Stimulated activated CD4-positive, alpha-beta T cell treated with anti-CD3 and anti-CD28 coated beads, TNF-alpha, amount 100 ng/mL, for 1 hour (primary cell): ENCODE data around the gene RNASE8.

Source experiments
- DNase-seq, 3 donors: peaks; one replicate each; pipeline ENCODE4 v3.0.0-alpha.2; 2020; ENCODE audit warnings: low read depth in 3 of 3, low spot score in 1 of 3

RNASE8 gene

DNA sequence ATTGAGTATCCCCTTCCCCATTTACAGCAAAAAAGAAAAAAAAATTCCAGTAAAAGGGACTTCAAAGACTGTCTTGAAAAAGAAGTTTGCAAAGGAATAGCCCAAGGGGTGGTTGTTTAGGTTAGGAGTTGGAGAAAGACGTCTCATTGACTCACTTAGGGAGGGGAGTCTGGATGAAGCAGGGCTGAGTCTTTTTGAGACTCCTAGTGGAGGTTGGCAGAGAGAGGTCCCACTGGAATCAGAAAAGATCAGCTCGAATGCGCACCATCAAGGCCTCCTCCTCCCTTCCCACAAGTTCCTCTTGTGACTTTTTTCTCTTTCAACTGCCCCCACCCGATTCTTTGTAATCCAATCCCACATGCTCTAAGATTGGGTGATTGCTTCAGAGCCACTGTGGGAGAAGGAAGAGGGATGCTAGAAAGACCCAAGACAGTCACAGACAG, 14.4 kb downstream of the RNASE8 start:
- DNase-seq: no peak

DNA sequence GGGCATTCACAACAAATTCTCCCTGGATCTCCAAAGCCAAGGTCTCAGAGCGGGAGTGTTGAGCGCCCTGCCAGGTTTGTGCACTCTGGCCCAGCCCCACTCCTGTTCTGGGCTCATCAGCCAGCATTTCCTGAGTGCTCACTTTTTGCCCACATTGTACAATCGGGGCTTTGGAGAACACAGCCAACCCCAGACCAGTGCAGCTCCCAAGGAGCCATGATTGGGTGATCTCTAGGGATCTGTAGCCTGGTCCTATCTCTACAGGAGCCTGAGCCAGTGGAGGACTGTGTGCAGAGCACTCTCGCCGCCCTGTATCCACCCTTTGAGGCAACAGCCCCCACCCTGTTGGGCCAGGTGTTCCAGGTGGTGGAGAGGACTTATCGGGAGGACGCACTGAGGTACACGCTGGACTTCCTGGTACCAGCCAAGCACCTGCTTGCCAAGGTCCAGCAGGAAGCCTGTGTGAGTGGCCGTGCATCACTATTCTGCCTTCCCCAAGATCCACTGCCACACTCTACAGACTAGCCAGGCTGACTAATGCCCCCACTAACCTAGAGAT, 15.2 kb downstream of the RNASE8 start:
- DNase-seq: no peak

DNA sequence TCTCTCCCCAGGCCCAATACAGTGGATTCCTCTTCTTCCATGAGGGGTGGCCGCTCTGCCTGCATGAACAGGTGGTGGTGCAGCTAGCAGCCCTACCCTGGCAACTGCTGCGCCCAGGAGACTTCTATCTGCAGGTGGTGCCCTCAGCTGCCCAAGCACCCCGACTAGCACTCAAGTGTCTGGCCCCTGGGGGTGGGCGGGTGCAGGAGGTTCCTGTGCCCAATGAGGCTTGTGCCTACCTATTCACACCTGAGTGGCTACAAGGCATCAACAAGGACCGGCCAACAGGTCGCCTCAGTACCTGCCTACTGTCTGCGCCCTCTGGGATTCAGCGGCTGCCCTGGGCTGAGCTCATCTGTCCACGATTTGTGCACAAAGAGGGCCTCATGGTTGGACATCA, 16.3 kb downstream of the RNASE8 start:
- no peak for DNase-seq

DNA sequence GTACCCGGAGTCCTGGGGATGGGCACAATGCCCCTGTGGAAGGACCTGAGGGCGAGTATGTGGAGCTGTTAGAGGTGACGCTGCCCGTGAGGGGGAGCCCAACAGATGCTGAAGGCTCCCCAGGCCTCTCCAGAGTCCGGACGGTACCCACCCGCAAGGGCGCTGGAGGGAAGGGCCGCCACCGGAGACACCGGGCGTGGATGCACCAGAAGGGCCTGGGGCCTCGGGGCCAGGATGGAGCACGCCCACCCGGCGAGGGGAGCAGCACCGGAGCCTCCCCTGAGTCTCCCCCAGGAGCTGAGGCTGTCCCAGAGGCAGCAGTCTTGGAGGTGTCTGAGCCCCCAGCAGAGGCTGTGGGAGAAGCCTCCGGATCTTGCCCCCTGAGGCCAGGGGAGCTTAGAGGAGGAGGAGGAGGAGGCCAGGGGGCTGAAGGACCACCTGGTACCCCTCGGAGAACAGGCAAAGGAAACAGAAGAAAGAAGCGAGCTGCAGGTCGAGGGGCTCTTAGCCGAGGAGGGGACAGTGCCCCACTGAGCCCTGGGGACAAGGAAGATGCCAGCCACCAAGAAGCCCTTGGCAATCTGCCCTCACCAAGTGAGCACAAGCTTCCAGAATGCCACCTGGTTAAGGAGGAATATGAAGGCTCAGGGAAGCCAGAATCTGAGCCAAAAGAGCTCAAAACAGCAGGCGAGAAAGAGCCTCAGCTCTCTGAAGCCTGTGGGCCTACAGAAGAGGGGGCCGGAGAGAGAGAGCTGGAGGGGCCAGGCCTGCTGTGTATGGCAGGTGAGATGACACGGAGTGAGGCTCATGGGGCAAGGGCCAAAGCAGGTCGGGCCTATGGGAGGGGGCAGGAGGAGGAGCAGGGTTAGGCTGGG, 17.0 kb downstream of the RNASE8 start:
- DNase-seq: no peak

DNA sequence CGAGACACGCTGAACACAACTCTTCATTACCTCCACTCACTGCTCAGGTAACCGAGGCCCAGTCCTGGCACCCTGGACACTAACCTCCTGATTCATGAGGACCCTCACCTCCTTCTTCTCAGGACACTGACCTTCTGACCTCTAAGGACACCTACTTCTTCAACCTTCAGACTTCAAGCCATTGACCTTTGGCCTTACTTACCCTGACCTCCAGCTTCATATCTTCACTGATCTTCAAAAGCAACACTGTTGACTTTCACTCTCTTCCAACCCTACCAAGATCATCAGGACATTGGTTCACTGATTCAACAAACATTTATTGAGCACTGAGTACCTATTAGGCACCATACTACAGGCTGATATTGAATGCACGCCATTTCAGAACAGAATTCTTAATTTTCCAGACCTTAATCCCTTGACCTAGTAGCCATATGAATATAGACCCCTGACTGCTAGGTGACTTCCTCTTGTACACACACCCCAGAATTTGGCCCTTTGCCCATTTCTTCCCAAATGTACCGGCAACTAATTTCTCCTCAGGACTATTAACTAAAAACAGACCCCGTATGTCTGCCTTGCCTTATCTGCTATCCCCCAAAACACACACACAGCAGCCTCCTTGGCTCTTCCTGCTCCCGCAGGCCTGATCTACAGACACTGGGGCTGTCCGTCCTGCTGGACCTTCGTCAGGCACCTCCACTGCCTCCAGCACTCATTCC, 18.3 kb downstream of the RNASE8 start:
- no peak for DNase-seq

DNA sequence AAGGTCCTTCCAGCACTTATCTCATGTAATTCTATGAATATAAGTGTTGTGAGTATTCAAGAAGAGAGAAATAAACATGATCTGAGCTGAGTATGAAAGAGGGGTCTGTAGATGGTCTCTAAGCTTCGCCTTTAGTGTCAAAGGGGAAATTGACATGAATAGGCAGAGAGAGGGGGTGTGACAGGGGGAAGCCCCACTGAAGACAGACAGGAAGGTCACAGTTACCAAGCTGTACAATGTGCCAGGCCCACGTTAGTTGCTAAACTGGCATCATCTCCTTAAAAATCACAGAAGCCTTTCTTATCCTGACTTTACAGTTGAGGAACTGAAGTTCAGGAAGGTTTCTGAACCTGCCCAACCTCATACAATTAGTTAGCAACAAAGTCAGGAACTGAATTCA, 20.1 kb downstream of the RNASE8 start:
- DNase-seq: no peak

DNA sequence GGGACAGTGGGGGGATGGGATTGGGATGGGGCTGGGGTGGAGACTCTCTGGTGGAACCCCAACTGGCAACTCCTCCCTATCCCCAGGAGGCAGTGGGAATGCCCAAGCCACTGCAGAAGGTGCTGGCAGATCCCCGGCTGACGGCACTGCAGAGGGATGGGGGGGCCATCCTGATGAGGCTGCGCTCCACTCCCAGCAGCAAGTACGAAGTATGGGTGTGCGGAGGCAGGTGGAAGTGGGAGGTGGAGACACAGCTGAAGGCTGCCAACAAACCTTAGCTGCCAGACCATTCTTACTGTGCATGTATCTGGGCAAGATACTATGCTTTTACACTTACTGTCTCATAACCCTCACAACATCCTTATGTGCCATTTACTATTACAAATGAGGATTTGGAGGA, 20.7 kb downstream of the RNASE8 start:
- no peak for DNase-seq

DNA sequence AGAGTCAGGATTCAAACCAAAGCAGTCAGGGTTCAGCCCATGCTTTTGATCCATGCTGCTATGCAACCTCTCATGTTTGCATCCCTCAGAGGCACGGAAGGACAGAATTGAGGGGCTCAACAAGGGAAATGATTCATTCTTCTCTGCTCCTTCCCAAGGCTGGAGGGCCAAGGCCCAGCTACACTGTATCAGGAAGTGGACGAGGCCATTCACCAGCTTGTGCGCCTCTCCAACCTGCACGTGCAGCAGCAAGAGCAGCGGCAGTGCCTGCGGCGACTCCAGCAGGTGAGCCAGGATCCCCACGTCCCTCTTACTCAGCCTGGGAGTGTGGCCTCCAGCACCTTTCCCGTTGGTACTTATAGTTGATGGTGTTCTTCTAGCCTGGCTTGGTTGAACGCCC, 21.1 kb downstream of the RNASE8 start:
- DNase-seq: no peak

DNA sequence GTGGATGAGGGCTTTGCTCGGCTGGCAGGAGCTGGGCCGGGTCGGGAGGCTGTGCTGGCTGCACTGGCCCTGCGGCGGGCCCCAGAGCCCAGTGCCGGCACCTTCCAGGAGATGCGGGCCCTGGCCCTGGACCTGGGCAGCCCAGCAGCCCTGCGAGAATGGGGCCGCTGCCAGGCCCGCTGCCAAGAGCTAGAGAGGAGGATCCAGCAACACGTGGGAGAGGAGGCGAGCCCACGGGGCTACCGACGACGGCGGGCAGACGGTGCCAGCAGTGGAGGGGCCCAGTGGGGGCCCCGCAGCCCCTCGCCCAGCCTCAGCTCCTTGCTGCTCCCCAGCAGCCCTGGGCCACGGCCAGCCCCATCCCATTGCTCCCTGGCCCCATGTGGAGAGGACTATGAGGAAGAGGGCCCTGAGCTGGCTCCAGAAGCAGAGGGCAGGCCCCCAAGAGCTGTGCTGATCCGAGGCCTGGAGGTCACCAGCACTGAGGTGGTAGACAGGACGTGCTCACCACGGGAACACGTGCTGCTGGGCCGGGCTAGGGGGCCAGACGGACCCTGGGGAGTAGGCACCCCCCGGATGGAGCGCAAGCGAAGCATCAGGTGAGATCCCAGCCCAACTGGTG, 24.0 kb downstream of the RNASE8 start:
- DNase-seq: no peak

DNA sequence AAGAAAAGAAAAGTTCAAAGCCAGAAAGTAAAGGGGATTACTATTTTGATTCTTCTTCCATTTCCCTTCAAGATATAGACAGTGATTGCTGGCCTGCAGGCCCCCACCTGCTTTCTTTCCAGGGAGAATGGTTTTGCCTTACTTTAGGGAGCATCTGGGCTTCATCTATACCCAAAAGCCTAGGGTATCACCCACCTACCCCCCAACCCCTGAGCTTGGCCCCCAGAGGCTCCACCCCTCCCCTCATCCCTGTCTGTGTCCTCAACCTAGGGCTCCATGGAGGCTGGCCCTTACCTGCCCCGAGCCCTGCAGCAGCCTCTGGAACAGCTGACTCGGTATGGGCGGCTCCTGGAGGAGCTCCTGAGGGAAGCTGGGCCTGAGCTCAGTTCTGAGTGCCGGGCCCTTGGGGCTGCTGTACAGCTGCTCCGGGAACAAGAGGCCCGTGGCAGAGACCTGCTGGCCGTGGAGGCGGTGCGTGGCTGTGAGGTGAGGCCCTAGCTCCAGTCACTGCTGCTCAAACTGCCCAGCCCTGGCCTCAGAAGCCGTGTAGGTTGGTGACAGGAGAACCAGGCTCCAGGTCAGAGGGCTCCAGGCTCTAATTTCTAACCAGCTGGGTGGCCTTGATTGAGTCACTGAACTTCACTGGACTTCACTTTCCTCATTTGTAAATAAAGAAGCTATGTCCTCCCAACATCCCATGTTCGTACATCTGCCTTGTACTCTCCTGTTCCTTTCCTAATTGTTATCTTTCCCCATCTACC, 26.1 kb downstream of the RNASE8 start:
- no peak for DNase-seq

DNA sequence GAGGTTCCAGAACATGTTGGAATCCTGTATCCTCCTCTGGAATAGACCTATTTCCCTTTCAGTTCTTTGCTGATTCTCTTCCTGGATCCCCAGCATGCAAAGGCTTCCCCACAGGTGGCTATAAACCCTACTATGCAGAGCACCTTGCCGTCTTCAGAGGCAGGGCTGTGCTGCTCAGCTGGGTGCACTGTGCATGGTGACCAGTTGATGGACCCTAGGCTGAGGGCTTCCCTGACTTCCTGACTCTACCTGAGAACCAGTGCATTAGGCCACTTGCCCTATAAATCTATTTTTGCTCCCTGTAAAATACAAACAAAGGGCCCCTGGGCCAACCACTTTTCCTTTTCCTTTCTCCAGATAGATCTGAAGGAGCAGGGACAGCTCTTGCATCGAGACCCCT, 26.8 kb downstream of the RNASE8 start:
- DNase-seq: no peak

DNA sequence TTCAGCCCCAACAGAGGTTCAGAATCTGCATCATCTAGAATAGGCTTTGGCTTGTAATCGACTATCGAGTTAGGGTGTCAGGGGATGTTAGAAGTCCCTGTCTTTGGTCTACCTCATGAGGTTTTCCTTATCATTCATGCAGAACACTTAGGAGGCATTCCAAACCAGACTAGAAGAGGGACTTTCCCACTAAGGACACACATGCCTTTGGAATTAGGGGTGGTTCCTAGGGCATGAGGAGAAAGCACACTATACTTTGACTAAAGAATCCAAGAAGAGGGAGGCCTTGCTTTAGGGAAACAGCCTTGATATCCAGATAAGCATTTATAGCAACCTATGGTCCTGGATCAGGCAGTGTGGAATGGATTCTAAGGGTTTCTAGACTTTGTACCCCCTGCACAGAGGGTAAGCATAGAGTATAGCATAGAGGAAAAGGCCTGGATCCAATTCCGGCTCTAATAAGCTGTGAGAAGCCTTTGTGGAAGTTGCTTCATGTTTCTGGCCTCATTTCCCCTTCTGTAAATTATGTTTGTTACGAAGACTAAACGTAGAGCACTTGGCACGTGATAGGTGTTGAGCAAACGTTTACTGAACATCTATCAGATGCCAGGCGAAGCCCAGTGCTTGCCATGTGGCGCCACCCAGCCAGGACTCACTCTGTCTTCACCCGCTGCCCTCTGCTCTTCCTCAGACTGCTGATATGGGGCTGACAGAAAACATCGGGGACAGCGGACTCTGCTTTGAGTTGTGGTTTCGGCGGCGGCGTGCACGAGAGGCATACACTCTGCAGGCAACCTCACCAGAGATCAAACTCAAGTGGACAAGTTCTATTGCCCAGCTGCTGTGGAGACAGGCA, 27.6 kb downstream of the RNASE8 start:
- DNase-seq: no peak

DNA sequence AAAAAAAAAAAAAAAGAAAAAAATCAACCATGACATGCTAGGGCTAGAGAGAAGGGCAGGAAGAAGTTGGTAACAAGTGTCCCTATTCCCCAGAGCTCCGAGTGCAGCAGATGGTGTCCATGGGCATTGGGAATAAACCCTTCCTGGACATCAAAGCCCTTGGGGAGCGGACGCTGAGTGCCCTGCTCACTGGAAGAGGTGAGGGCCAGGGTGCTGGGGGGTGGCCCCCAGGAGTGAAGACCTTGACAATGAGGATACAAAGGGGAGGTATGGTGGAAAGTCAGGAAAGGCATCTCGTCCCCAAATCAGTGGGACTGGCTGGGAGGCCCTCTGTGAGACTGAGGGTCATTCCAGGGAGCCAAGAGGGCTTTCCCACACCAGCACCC, 29.3 kb downstream of the RNASE8 start:
- DNase-seq: no peak

DNA sequence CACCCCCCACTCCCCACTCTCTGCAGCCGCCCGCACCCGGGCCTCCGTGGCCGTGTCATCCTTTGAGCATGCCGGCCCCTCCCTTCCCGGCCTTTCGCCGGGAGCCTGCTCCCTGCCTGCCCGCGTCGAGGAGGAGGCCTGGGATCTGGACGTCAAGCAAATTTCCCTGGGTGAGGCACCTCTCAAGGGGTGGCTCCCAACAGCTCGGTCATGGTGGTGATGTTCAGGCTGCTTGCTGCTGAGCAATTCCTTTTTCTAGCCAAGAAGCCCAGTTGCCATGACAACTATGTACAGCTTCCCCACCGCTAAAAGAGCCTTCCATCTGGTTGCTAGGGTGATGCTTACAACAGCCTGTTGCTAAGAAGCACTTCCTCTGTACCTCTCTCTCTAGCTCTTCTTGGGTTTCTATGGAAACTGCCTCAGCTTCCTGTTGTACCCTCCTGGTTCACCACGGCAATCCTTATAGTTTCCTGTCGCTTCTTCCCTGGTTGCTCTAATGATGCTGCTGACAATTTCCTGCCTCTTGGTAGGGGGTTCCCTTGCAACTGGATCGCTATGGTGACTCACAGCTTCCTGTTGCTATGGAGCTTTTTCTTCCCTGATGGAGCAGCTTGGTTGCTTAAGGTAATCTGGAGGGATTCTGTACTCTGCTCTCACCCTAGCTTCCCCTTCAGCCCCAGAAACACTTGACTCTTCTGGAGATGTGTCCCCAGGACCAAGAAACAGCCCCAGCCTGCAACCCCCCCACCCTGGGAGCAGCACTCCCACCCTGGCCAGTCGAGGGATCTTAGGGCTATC, 29.9 kb downstream of the RNASE8 start:
- peak in 1 of 3 donors; percentile 55 for DNase-seq

DNA sequence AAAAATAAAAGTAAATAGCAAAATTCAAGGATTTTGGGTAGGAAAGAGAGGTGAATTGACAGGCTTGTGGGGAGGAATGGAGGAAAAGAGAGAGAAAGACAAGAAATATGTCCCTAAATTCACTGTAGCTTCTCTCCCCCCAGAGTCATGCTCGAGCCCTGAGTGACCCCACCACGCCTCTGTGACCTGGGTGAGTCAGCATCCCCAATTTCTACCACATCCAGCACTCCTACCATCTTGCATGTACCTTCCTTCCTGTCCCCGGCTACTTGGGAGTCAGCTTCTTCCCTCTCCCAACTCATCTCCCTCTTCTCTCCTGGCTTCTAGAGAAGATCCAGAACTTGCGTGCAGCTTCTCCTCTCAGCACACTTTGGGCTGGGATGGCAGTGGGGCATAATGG, 31.1 kb downstream of the RNASE8 start:
- no peak for DNase-seq

DNA sequence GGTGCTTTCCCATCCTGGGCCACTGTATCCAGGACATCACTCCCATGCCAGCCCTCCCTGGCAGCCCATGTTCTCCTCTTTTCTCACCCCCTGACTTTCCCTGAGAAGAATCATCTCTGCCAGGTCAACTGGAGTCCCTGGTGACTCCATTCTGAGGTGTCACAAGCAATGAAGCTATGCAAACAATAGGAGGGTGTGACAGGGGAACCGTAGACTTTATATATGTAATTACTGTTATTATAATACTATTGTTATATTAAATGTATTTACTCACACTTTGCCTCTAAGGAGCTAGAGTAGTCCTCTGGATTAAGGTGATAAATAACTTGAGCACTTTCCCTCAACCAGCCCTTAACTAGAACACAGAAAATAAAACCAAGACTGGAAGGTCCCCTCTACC, 31.6 kb downstream of the RNASE8 start:
- no peak for DNase-seq

DNA sequence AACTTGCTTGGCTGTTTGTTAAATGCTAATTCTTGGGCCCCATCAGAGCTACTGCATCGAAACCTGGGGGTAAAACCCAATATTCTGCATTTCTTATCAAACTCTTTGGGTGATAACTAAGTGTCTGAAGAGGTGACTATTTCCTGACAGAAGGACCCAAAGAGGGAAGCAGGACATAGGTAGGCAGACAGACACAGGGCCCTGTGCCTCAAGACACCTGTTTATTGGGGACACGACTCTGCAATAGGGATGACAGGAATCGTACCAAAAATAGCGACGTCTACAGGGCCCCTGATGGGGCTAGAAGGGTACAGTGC, 32.2 kb downstream of the RNASE8 start:
- DNase-seq: no peak

DNA sequence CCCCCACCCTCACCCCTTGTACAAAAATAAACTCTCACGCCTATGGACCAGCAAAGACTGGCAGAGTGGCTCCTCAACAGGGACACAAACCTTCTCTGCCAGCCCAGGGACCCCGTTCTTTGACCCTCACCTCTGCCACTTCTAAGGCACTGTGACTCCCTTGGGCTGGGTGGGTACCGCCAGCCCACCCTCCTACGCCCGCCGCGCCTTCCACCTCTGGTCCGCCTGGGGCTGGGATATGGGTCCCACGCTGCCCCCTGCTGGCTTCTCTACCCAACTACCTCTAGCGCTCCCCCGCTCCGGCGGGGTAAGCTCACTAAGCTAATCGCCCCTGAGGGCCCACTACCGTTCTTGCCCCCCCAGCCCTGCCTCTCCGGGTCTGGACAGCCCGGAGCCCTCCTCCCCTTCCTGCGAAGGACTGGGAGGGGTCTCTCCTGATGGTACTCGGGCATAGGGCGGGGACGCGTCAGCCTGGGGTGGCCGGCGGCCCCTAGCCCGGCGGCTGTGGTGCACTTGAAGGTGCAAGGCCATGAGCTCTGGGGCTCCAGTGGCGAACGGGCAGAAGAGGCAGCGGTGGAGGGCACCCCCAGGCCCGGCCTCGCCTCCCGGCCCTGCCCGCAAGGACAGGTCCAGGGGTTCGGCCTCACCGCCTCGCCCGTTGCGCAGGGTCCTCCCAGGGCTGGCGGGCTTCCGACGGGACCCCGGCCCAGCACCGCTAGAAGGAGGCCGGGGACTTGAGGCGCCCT, 32.7 kb downstream of the RNASE8 start:
- DNase-seq: no peak
